ENCODE measurements around the gene PLAAT2. TPM values are rescaled to one million over a fixed set of nuclear protein-coding genes. Genes with fewer than 3 reads are reported as not detected.

PLAAT2 gene
- total RNA-seq, 2 experiments from 2014 or later = 0.34 to 0.49 TPM

DNA sequence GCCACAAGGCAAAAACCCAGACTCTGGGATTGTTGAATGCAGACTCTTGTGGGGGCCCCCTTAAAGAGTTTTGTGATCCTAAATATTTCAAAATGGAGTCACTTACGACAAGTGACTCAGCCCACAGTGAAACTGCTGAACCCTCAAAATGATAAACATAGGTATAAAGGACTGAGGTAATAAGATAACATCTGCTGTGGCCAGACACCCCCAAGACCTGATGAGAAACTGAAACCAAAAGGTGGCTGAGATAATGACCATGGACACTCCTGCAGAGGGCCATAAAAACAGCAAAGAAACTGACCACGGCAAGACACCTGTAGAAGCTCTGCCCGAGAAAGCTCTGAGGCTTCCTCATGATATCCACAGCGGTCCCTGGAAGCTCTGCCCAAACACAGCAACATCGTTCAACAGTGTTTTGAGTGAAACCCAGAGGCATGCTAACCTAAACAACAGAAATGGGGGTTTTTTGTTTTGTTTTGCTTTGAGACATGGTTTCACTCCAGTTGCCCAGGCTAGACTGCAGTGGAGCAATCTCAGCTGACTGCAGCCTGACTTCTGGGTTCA is 28.2 kb downstream of the PLAAT2 start:
- no peak overlapping the region for H3K4me3 ChIP-seq (ENCODE audit: low read length)
- ChIA-PET CTCF (no interaction called here), POLR2A (interaction anchor here (1.1 to 4.8 kb wide), 5 partner anchors 17 to 48 kb away, joined by 3 to 86 read pairs (median 5); no protein-coding TSS in a partner anchor)
- DNase-seq (peak in 3 of 14 experiments; percentile 45 to 59 (median 51)), ATAC-seq (ENCODE audit: poor library complexity) (no peak)
- no peaks in the 10 kb centered on the region for H3K36me3 ChIP-seq (ENCODE audit: insufficient read depth, low read length)
- peaks cover 87% of the 10 kb centered on the region for H3K4me1 ChIP-seq (ENCODE audit: insufficient read depth, low read length)
- Mint-ChIP-seq H3K4me3 (peak overlapping the region; percentile 78), H3K4me1 (ENCODE audit: low read depth) (peaks cover 93% of the 10 kb centered on the region), H3K27ac (peak overlapping the region; percentile 98), H3K9me3 (no peaks in the 10 kb centered on the region), H3K27me3 (no peaks in the 10 kb centered on the region), H3K36me3 (ENCODE audit: low read depth) (peaks cover 27% of the 10 kb centered on the region)
- TF ChIP-seq, protein P1, sequence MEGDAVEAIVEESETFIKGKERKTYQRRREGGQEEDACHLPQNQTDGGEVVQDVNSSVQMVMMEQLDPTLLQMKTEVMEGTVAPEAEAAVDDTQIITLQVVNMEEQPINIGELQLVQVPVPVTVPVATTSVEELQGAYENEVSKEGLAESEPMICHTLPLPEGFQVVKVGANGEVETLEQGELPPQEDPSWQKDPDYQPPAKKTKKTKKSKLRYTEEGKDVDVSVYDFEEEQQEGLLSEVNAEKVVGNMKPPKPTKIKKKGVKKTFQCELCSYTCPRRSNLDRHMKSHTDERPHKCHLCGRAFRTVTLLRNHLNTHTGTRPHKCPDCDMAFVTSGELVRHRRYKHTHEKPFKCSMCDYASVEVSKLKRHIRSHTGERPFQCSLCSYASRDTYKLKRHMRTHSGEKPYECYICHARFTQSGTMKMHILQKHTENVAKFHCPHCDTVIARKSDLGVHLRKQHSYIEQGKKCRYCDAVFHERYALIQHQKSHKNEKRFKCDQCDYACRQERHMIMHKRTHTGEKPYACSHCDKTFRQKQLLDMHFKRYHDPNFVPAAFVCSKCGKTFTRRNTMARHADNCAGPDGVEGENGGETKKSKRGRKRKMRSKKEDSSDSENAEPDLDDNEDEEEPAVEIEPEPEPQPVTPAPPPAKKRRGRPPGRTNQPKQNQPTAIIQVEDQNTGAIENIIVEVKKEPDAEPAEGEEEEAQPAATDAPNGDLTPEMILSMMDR (IDR thresholded peaks at IDR 0.05) = no peak
- H3K9me3 ChIP-seq (ENCODE audit: control insufficient read depth in 1 of 2, insufficient read depth in 1 of 2, low read length in 2 of 2) = no peaks in the 10 kb centered on the region
- no peaks in the 10 kb centered on the region for H3K27me3 ChIP-seq (ENCODE audit: control insufficient read depth in 1 of 2, insufficient read depth in 2 of 2, low read length in 2 of 2)
- intact Hi-C loops (cut with DNase I, micrococcal nuclease) = loop anchor here in 1 of 2 experiments (10.0 kb wide), 1 partner anchor 100 kb away; no protein-coding TSS in a partner anchor
- peak overlapping the region; percentile 48 to 81 for H3K27ac ChIP-seq (ENCODE audit: low read depth in 1 of 2, low read length in 2 of 2)

DNA sequence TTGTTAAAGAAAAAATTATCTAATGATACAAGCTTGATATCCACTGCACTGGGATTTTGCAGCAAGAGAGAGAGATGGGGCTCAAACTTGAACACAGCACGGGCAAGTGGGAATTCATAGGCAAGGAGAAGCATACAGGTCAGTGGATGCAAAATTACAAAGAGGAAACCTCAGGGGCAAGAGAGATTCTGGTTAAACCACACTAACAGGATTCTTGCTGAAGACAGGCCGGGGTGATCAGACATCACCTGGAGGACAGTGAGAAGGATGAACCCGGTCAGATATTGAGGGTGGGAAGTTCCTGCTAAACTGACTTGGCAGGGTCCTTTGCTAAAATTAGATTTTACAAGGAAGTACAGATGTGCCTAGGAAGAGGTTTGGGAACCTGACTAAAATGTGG is 29.1 kb downstream of the PLAAT2 start:
- peak overlapping the region in 1 of 2 donors; percentile 81 for H3K27ac ChIP-seq (ENCODE audit: low read depth in 1 of 2, low read length in 2 of 2)
- ChIA-PET POLR2A (interaction anchor here (1.1 to 3.8 kb wide), 3 partner anchors 19 to 49 kb away, joined by 3 to 44 read pairs (median 3); no protein-coding TSS in a partner anchor), CTCF (no interaction called here)
- H3K27me3 ChIP-seq (ENCODE audit: control insufficient read depth in 1 of 2, insufficient read depth in 2 of 2, low read length in 2 of 2) = no peaks in the 10 kb centered on the region
- Mint-ChIP-seq H3K4me3 (peak overlapping the region; percentile 66), H3K4me1 (ENCODE audit: low read depth) (peaks cover 94% of the 10 kb centered on the region), H3K36me3 (ENCODE audit: low read depth) (peaks cover 20% of the 10 kb centered on the region), H3K9me3 (no peaks in the 10 kb centered on the region), H3K27me3 (no peaks in the 10 kb centered on the region), H3K27ac (peak overlapping the region; percentile 98)
- ATAC-seq (ENCODE audit: poor library complexity) = no peak
- no peaks in the 10 kb centered on the region for H3K36me3 ChIP-seq (ENCODE audit: insufficient read depth, low read length)
- H3K9me3 ChIP-seq (ENCODE audit: control insufficient read depth in 1 of 2, insufficient read depth in 1 of 2, low read length in 2 of 2) = no peaks in the 10 kb centered on the region
- intact Hi-C loops (cut with DNase I, micrococcal nuclease) = loop anchor here in 1 of 2 experiments (10.0 kb wide), 1 partner anchor 101 kb away; no protein-coding TSS in a partner anchor
- TF ChIP-seq, protein P1 (IDR thresholded peaks at IDR 0.05) = no peak
- DNase-seq = no peak
- H3K4me1 ChIP-seq (ENCODE audit: insufficient read depth, low read length) = peaks cover 84% of the 10 kb centered on the region
- no peak overlapping the region for H3K4me3 ChIP-seq (ENCODE audit: low read length)

DNA sequence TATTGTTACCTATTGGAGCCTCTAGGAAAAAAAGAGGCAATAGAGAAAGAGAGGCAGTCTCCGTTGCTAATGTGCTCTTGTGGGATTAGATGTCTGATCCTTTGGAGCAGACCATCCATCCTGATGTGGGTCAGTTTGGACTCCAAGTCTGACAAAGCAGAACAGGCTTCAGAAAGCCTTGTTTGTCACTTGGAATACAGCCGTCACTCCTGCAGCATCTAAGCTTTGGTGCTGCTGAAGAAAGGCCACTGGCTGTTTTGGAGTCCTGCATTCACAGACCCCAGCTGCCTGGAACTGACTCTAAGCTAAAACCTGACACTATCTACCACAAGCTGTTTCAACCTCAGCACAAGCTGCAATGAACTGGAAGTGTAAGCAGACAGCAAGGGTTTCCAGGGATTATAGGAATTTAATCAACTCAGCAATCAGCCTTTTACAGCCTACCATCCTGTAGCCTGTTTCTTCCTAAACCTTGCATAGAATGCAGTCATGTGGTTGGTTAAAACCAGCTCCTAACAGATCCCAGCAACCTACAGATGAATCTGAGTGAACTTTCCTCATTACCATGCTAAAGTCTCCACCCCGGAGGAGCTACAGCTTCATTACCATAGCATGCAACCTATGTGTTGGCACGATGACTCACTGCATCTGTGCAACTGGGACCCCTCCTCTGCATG is 30.2 kb downstream of the PLAAT2 start:
- H3K36me3 Mint-ChIP-seq (ENCODE audit: low read depth) = peaks cover 10% of the 10 kb centered on the region
- Histone ChIP-seq H3K9me3 (ENCODE audit: control insufficient read depth in 1 of 2, insufficient read depth in 1 of 2, low read length in 2 of 2) (no peaks in the 10 kb centered on the region), H3K27ac (ENCODE audit: low read depth in 1 of 2, low read length in 2 of 2) (no peak overlapping the region), H3K27me3 (ENCODE audit: control insufficient read depth in 1 of 2, insufficient read depth in 2 of 2, low read length in 2 of 2) (no peaks in the 10 kb centered on the region), H3K4me1 (ENCODE audit: insufficient read depth, low read length) (peaks cover 72% of the 10 kb centered on the region), H3K4me3 (ENCODE audit: low read length) (no peak overlapping the region), H3K36me3 (ENCODE audit: insufficient read depth, low read length) (no peaks in the 10 kb centered on the region)
- intact Hi-C loops (cut with DNase I, micrococcal nuclease) = loop anchor here (2.0 to 10.0 kb wide), 2 partner anchors 20 to 102 kb away; no protein-coding TSS in a partner anchor
- H3K4me1 Mint-ChIP-seq (ENCODE audit: low read depth) = peaks cover 91% of the 10 kb centered on the region
- ATAC-seq (ENCODE audit: poor library complexity) (no peak), DNase-seq (peak in 1 of 14 experiments; percentile 18)
- TF ChIP-seq, protein P1 (IDR thresholded peaks at IDR 0.05) = no peak
- no peaks in the 10 kb centered on the region for H3K9me3 Mint-ChIP-seq
- H3K4me3 Mint-ChIP-seq = peak overlapping the region; percentile 59
- ChIA-PET CTCF (interaction anchor here (0.9 kb wide), 1 partner anchor 10 kb away, joined by 3 read pairs; no protein-coding TSS in a partner anchor), POLR2A (interaction anchor here (0.7 to 3.8 kb wide), 6 partner anchors 13 to 1653 kb away, joined by 3 to 44 read pairs (median 6); no protein-coding TSS in a partner anchor)
- peak overlapping the region; percentile 98 for H3K27ac Mint-ChIP-seq
- H3K27me3 Mint-ChIP-seq = no peaks in the 10 kb centered on the region

Data from CD4-positive, alpha-beta T cell (primary cell).